ENCODE data around the gene PHF14.

The PHF14 gene

GRCh38 chr7:11171569-11172192 is 198.0 kb downstream of the PHF14 start:
- DNase-seq (ENCODE audit: low read depth in 2 of 2): no peak

GRCh38 chr7:11172835-11173234 is 199.2 kb downstream of the PHF14 start:
- no peak for DNase-seq (ENCODE audit: low read depth in 2 of 2)

GRCh38 chr7:11175371-11175770 is 201.7 kb downstream of the PHF14 start:
- no peak for DNase-seq (ENCODE audit: low read depth in 2 of 2)

GRCh38 chr7:11175887-11176286 is 202.2 kb downstream of the PHF14 start:
- no peak for DNase-seq (ENCODE audit: low read depth in 2 of 2)

- no peak for DNase-seq (ENCODE audit: low read depth in 2 of 2)
These were observed 203.4 kb downstream of the PHF14 start for GRCh38 chr7:11176985-11177555.

GRCh38 chr7:11177793-11178192 is 204.1 kb downstream of the PHF14 start:
- no peak for DNase-seq (ENCODE audit: low read depth in 2 of 2)

- no peak for DNase-seq (ENCODE audit: low read depth in 2 of 2)
These were observed 207.9 kb downstream of the PHF14 start for GRCh38 chr7:11181590-11181989.

- DNase-seq (ENCODE audit: low read depth in 2 of 2): no peak
These were observed 209.1 kb downstream of the PHF14 start for GRCh38 chr7:11182736-11183135.

GRCh38 chr7:11185179-11185815 is 211.6 kb downstream of the PHF14 start:
- DNase-seq (ENCODE audit: low read depth in 2 of 2): no peak

- DNase-seq (ENCODE audit: low read depth in 2 of 2): no peak
These were observed 215.0 kb downstream of the PHF14 start for GRCh38 chr7:11188529-11189310.

GRCh38 chr7:11191081-11191480 is 217.4 kb downstream of the PHF14 start:
- DNase-seq (ENCODE audit: low read depth in 2 of 2): no peak

GRCh38 chr7:11191574-11192220 is 218.0 kb downstream of the PHF14 start:
- DNase-seq (ENCODE audit: low read depth in 2 of 2): no peak

- no peak for DNase-seq (ENCODE audit: low read depth in 2 of 2)
These were observed 218.8 kb downstream of the PHF14 start for GRCh38 chr7:11192506-11192905.

GRCh38 chr7:11193131-11193867 is 219.6 kb downstream of the PHF14 start:
- DNase-seq (ENCODE audit: low read depth in 2 of 2): no peak

GRCh38 chr7:11193888-11194287 is 220.2 kb downstream of the PHF14 start:
- no peak for DNase-seq (ENCODE audit: low read depth in 2 of 2)

GRCh38 chr7:11194492-11194891 is 220.8 kb downstream of the PHF14 start:
- no peak for DNase-seq (ENCODE audit: low read depth in 2 of 2)

GRCh38 chr7:11195502-11195901 is 221.8 kb downstream of the PHF14 start:
- DNase-seq (ENCODE audit: low read depth in 2 of 2): no peak

- DNase-seq (ENCODE audit: low read depth in 2 of 2): no peak
These were observed 222.5 kb downstream of the PHF14 start for GRCh38 chr7:11196143-11196542.

- DNase-seq (ENCODE audit: low read depth in 2 of 2): no peak
These were observed 229.6 kb downstream of the PHF14 start for GRCh38 chr7:11203224-11203623.

GRCh38 chr7:11203683-11204082 is 230.0 kb downstream of the PHF14 start:
- no peak for DNase-seq (ENCODE audit: low read depth in 2 of 2)

GRCh38 chr7:11206177-11206899 is 232.7 kb downstream of the PHF14 start:
- no peak for DNase-seq (ENCODE audit: low read depth in 2 of 2)
